GM12875 (cell line): Measurements from ENCODE around the gene CCNJ.

ENCODE experiments used
- H3K4me3 ChIP-seq: one replicate; pipeline ENCODE4 v1.5.1; 2011; ENCODE audit warnings: low read depth, low read length, control low read depth
- CTCF ChIP-seq: IDR thresholded peaks from 2 replicates; pipeline ENCODE4 v1.5.1; 2011; ENCODE audit warnings: low read depth, mild to moderate bottlenecking, control low read depth, inconsistent platforms, low read length, moderate library complexity, borderline replicate concordance; ENCODE audit not compliant: insufficient read depth

The CCNJ gene

GRCh38 chr10:96097865-96098264 lies 54.5 kb downstream of the CCNJ start:
- TF ChIP-seq CTCF: no peak
- no peak overlapping the region for H3K4me3 ChIP-seq

- no peak for TF ChIP-seq CTCF
- no peak overlapping the region for H3K4me3 ChIP-seq
Measured at GRCh38 chr10:96107623-96108038, 64.2 kb downstream of the CCNJ start.
